Stimulated activated effector memory CD8-positive, alpha-beta T cell treated with anti-CD3 and anti-CD28 coated beads, Interleukin-12 subunit alpha, Interleukin-12 subunit beta, amount 100 ng/mL, for 72 hours (primary cell): ENCODE measurements around the gene MARCHF3.
"Not testable (repeated sequence)": the region's sequence is repeated elsewhere in the genome, so short reads cannot be mapped to it uniquely, and the experiment has no call there.

Experiments used
- ATAC-seq: fragments of 150-1000 bp; cut with Tn5 transposase; 2 replicates; pipeline ENCODE4 v1.10.0; 2021
- DNase-seq, 2 donors: peaks; one replicate each; pipeline ENCODE4 v3.0.0; 2021 to 2022; ENCODE audit warnings: low spot score in 2 of 2
- H3K27ac Mint-ChIP-seq: one replicate; pipeline ENCODE4 v1.8.0; 2022; ENCODE audit warnings: mild to moderate bottlenecking, mixed read lengths
- H3K36me3 Mint-ChIP-seq: one replicate; pipeline ENCODE4 v1.8.0; 2022; ENCODE audit warnings: mild to moderate bottlenecking, mixed read lengths
- H3K4me1 Mint-ChIP-seq: one replicate; pipeline ENCODE4 v1.8.0; 2022; ENCODE audit warnings: mixed read lengths
- H3K4me3 Mint-ChIP-seq: one replicate; pipeline ENCODE4 v1.8.0; 2022; ENCODE audit warnings: mild to moderate bottlenecking, mixed read lengths
- H3K9me3 Mint-ChIP-seq: one replicate; pipeline ENCODE4 v1.8.0; 2022; ENCODE audit warnings: mixed read lengths

Gene MARCHF3

DNA sequence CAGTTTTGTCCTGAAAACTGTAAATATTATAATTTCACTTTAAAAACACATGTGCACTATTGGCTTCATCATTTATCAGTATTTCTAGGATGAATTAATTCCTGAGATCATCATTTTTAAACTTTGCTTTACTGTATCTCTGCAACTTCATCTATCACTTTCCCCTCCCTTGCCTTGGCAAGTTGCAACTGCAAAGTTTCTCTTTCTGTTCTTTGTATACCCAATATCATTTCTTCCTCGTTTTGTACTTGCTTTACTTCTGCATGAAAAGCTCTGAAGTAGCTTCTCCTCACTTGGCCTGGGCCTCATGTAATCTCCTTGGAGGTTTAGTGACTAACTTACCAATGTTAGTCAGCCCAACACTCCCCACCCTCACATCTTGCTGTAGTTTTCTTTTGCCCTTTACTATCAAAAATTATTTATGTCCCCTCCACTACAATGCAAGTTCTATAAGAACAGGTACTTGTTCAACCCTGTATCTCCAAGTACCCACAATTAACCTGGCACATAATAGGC is 30.2 kb upstream of the MARCHF3 start:
- no peak for DNase-seq
- Mint-ChIP-seq H3K27ac (no peak overlapping the region), H3K36me3 (peaks cover 7% of the 10 kb centered on the region), H3K4me1 (peaks cover 6% of the 10 kb centered on the region), H3K4me3 (no peak overlapping the region), H3K9me3 (no peaks in the 10 kb centered on the region)
- ATAC-seq = no peak

DNA sequence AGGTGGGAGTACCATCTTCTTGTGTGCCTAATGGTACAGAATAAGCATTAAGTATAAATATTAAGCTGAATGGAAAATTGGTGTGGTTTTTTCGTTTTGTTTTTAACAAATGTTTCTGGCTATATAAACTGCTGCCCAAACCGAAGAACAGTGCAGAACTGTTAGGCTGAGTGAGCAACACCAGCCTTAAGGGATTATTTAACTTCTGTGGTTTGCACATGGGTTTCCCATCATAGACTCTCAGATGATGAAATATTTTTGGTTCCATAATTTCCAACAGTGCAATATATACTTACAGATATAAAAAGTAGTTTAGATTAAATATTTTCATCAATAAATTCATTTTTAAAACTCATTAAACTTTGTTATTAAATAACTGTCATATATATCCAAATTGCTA is 26.5 kb upstream of the MARCHF3 start:
- Mint-ChIP-seq H3K36me3 (peaks cover 7% of the 10 kb centered on the region), H3K9me3 (no peaks in the 10 kb centered on the region), H3K4me3 (no peak overlapping the region), H3K4me1 (peaks cover 6% of the 10 kb centered on the region), H3K27ac (no peak overlapping the region)
- DNase-seq (no peak), ATAC-seq (no peak)

DNA sequence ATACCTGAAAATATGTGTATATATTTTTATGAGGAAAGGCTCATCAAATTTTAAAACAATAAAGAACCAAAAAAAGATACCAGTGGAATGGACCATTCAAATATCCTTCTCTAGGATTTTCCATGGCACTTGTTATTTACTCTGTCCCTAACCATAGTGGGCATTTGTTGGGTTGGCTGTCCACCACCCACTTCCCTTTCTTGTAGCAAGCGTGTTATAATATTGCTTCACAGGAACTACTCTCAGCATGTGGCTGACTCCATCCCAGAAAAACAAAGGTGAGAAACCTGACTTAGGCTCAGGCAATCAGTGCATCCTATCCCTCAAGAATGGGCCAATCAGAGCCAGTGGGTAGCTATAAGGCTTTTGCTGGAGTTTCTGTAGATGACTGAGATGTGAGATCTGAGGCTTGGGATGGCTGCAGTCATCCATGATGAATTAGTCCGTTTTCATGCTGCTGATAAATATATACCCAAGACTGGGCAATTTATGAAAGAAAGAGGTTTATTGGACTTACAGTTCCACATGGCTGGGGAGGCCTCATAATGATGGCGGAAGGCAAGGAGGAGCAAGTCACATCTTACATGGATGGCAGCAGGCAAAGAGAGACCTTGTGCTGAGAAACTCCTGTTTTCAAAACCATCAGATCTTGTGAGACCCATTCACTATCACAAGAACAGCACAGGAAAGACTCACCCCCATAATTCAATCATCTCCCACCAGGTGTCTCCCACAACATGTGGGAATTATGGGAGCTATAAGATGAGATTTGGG is 25.7 kb upstream of the MARCHF3 start:
- peaks cover 7% of the 10 kb centered on the region for H3K36me3 Mint-ChIP-seq
- H3K4me1 Mint-ChIP-seq = peaks cover 6% of the 10 kb centered on the region
- no peak overlapping the region for H3K4me3 Mint-ChIP-seq
- H3K27ac Mint-ChIP-seq = no peak overlapping the region
- no peaks in the 10 kb centered on the region for H3K9me3 Mint-ChIP-seq
- ATAC-seq = no peak
- DNase-seq = no peak

DNA sequence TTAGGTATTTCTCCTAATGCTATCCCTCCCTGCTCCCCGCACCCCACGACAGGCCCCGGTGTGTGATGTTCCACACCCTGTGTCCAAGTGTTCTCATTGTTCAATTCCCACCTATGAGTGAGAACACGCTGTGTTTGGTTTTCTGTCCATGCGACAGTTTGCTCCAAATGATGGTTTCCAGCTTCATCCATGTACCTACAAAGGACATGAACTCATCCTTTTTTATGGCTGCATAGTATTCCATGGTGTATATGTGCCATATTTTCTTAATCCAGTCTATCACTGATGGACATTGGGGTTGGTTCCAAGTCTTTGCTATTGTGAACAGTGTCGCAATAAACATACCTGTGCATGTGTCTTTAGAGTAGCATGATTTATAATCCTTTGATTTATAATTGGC is 23.2 kb upstream of the MARCHF3 start:
- not testable (repeated sequence) for H3K4me1 Mint-ChIP-seq

DNA sequence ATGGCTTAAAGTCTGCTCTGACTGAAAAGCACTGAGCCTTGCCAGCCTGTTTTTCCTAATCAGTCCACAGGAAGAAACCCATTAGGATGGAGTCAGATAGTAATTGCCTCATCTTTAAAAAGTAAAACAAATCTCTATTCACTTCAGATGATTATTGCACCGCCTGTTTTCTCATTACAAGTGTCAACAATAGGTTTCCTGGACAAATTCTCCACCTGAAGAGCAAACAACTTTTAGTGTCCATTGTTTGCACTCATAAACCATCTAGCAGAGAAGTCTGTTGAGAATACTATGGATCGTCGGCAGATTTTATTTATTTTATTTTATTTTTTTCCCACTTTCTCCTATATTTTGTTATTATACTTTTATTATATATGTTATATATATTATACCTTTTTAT is 22.7 kb upstream of the MARCHF3 start:
- Mint-ChIP-seq H3K9me3 (no peaks in the 10 kb centered on the region), H3K4me3 (no peak overlapping the region), H3K4me1 (no peaks in the 10 kb centered on the region), H3K36me3 (peaks cover 7% of the 10 kb centered on the region), H3K27ac (no peak overlapping the region)
- no peak for DNase-seq
- ATAC-seq = no peak

More for the DNA sequence above, 23.2 kb upstream of the MARCHF3 start:
- not testable (repeated sequence) for H3K9me3 Mint-ChIP-seq, DNase-seq, H3K27ac Mint-ChIP-seq, H3K4me3 Mint-ChIP-seq, H3K36me3 Mint-ChIP-seq, ATAC-seq

DNA sequence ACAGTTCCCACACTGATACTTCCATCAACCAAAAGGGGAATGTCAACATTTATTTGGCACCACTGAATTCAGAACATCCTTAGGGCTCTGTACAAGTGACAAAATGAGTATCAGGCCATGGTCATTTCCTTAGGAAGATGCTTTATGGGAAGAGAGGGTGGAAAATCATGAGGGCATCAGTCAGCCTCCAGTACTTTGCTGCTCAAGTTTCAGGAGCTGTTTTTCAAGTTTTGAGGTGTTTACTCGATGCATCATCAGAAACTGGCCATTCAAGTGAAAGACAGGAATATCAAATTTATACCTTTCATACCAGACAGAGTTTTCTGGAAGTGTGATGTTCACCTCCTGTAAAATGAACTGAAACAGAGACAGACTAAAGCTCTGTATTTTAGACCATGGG is 21.2 kb upstream of the MARCHF3 start:
- H3K27ac Mint-ChIP-seq = no peak overlapping the region
- ATAC-seq = no peak
- H3K36me3 Mint-ChIP-seq = peaks cover 7% of the 10 kb centered on the region
- H3K4me3 Mint-ChIP-seq = no peak overlapping the region
- DNase-seq = no peak
- H3K9me3 Mint-ChIP-seq = no peaks in the 10 kb centered on the region
- H3K4me1 Mint-ChIP-seq = no peaks in the 10 kb centered on the region

DNA sequence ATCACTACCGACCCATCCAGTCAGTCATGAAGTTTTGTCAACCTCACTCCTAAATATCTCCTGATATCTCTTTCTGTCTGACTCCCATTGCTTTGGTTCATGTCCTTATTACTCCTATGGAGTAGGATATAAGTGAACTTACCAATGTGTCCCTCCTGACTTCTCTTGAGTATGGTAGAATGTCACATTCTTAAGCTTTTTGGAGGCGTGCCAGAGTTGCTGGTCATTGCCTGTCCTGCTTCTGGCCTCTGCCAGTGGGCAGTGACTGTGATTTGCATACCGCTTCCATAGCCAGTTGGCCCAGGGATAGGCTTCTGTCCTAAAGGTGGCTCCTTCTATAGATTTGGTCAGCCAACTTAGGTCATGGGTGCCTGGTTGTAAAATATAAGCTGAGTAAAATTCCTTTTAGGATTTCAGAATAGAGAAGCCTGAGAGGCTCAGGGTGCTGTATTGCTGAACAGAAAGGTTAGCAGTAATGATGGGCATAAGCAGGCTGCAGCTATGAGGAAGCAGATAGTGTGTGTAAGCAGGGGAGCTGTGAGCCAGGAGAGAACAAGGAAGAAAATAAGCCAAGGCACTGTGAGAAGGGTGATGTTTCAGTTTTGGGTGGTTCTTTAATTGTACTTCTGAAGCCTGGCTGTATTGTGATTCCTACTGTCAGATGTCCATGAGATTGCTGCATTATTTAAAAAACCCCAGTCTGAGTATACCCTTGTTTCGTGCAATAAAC is 16.1 kb upstream of the MARCHF3 start:
- ATAC-seq = no peak

DNA sequence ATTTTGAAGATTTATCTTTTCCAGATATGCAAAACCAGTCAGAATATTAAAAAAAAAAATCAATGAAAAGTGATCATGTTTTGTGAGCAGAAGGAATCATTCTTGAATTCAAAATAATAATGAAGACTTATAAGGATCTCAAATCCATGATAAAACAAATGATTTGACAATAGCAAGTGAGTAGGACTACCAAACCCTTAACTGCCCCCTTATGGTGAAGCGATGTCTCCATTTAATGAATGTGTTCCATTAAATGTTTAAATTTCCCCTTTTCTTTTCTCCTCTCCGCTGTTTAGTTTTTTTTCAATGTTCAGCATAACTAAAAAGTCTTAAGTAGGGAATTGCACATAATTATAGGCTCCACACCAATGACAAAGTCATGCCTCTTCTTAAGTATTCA is 12.2 kb upstream of the MARCHF3 start:
- H3K36me3 Mint-ChIP-seq = no peaks in the 10 kb centered on the region
- no peaks in the 10 kb centered on the region for H3K4me1 Mint-ChIP-seq
- no peak for DNase-seq
- H3K9me3 Mint-ChIP-seq = no peaks in the 10 kb centered on the region
- H3K4me3 Mint-ChIP-seq = no peak overlapping the region
- no peak overlapping the region for H3K27ac Mint-ChIP-seq
- no peak for ATAC-seq

More for the DNA sequence above, 16.1 kb upstream of the MARCHF3 start:
- no peak overlapping the region for H3K4me3 Mint-ChIP-seq
- no peaks in the 10 kb centered on the region for H3K4me1 Mint-ChIP-seq
- H3K9me3 Mint-ChIP-seq = no peaks in the 10 kb centered on the region
- no peaks in the 10 kb centered on the region for H3K36me3 Mint-ChIP-seq
- H3K27ac Mint-ChIP-seq = no peak overlapping the region
- DNase-seq = no peak

DNA sequence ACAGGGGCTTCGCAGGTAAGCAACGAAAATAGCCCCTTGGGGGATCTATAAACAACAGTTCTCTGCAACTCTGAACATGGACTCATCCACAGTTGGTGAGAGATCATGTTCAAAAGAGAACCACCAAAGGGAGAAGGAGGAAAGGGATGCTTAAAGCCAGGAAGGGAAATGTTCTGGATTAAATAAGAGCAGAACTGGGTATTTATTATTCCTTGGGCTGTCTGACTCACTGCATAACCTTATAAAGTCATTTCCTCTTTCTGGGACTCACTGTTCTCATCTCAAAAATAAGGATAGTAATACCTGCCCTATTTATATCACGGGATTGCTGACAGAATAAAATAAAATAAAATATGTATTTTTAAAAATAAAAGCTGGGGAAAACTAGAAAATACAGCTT is 11.2 kb upstream of the MARCHF3 start:
- ATAC-seq = no peak
- H3K4me1 Mint-ChIP-seq = no peaks in the 10 kb centered on the region
- DNase-seq = no peak
- H3K9me3 Mint-ChIP-seq = no peaks in the 10 kb centered on the region
- no peak overlapping the region for H3K4me3 Mint-ChIP-seq
- no peak overlapping the region for H3K27ac Mint-ChIP-seq
- no peaks in the 10 kb centered on the region for H3K36me3 Mint-ChIP-seq

DNA sequence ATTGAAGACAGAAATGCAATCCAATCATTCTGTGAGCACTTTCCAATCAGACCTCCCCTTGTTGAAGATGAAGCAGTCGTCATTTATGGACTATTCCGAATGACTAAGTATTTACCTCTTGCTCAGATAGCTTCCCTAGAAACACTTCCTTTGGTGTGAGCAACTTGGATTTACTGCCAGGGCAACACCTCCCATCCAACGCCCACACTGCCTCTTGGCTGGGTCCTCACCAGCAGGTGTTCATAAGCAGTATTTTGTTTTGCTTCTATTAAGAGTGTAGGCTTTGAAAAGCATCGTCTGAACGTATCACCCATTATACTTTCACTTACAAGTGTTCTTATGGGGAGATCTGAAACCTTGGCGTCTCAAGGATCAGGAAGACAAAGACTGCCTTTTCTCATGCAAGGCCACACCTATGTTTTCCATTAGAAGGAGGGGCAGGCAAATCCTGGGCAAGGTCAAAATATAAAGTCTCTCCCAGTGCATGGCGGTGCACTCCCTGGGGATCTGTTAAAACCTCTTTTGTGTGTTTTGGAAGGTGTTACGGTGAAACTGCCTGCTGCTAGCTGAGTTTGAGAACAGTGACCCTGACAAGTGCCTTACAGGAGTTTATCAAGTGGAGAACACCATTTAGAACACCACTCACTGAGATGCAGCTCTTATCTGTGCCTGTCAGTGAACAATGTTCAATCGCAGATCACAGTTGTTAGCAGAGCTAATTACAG is 10.6 kb upstream of the MARCHF3 start:
- DNase-seq = no peak
- Mint-ChIP-seq H3K27ac (no peak overlapping the region), H3K4me3 (no peak overlapping the region), H3K4me1 (no peaks in the 10 kb centered on the region), H3K36me3 (no peaks in the 10 kb centered on the region), H3K9me3 (no peaks in the 10 kb centered on the region)
- ATAC-seq = no peak

DNA sequence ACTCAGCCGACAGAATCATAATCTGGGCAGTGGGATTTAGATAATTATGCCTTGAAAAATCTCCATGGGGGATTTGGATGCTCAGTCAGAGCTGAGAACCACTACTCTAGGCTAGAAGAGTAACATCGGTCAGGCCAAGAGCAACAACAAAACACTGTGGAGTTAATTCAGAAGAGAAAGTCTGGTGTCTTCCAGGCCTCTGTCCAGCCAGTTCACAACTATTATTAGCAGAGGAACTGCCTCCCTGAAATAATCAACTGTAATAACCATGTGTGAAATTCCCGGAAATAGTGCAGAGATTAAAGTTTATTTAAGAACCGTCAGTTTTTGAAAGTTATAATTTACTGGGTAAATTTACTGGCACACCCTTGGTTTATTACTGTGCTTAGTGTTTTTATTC is 8.2 kb upstream of the MARCHF3 start:
- Mint-ChIP-seq H3K27ac (no peak overlapping the region), H3K36me3 (no peaks in the 10 kb centered on the region), H3K9me3 (no peaks in the 10 kb centered on the region), H3K4me3 (no peak overlapping the region), H3K4me1 (no peaks in the 10 kb centered on the region)
- no peak for DNase-seq
- no peak for ATAC-seq

DNA sequence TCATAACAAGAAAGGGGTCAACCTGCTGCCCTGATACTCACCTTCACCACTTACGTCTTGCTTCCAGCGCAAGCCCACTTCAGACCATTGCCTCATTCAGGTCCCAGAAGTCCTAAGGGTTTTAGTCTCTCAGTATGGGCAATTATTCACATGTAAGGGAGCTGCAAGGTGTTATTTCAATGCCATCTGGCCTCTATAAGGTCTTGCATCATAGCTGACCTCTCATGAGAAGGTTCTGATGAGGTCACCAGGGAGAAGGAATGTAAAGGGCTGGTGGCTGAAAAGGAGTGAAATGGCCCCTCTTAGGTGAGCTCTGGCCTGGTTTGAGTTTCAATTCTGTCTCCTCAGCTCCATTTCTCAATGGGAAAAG is 1.5 kb upstream of the MARCHF3 start:
- peaks cover 14% of the 10 kb centered on the region for H3K4me1 Mint-ChIP-seq
- no peak for DNase-seq
- H3K27ac Mint-ChIP-seq = no peak overlapping the region
- H3K9me3 Mint-ChIP-seq = no peaks in the 10 kb centered on the region
- no peaks in the 10 kb centered on the region for H3K36me3 Mint-ChIP-seq
- ATAC-seq = no peak
- peak overlapping the region; percentile 73 for H3K4me3 Mint-ChIP-seq

DNA sequence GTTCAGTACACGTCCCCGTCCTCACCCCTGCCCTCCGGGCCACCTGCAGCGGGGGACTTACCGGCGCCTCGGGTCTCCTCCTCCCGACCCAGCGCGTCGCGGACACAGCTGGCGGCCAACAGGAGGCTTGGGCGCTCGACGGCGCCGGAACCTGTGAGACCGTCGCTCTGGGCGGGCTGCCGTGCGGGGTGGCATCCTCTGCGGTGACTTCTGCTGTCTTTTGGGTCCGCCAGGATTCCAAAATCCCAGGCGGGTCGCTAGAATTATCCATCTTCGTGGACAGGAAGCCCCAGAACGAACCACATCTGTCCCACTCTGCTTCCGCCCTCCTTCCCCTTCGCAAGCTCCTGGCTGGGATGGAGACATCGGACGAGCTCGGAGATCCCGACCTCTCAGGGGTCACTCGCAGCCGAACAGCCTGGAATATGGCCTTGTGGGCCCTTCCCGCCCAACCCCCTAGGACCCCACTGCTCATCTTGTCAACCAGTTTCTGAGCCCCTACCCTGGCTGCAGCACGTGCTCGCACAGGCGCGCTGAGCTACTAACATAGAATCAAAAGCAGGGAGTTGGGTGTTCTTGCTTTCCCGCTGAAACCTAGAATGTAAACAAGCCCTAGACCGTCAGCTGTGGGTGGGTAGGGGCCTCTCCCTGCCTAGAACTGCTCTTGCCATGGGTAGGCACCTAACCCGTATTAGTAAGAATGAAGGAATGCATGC is 947 bp upstream of the MARCHF3 start:
- H3K36me3 Mint-ChIP-seq = no peaks in the 10 kb centered on the region

DNA sequence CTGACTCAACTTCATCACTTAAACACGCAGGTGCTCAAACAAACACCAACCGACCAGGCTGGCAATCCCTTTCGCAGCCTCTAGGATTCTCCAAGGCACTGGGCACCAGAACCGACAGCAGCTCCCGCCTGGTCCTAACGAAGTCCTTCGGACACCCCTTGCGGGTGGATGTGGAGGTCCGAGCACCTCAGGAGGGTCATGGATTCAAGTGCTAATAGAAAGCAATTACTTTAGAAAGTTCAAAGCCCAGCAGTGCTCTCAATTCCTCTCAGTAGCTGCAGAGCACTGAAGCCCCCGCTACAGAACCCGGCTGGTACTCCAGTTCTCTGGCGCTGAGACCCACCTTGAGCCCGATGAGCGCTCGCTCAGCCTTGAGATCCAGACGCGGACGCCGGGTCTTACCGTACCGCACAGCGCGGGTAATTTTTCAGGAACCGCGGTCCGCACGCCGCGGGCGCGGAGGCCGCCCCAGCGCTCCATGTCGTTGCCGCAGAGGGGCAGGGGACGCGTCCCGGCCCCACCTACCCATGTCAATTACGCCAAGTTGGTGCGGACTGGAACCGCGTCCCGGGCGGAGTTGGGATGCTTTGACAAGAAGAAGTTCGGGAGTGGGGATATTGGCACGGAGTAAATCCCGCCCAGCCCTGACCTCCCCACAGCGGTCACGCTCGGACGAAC is 638 bp downstream of the MARCHF3 start:
- Mint-ChIP-seq H3K4me3 (peak overlapping the region; percentile 73), H3K27ac (no peak overlapping the region), H3K9me3 (no peaks in the 10 kb centered on the region), H3K36me3 (no peaks in the 10 kb centered on the region), H3K4me1 (peaks cover 14% of the 10 kb centered on the region)
- DNase-seq (peak; percentile 18 to 72), ATAC-seq (peak; percentile 12)

More for the DNA sequence above, 947 bp upstream of the MARCHF3 start:
- ATAC-seq (peak; percentile 14), DNase-seq (peak in 1 of 2 donors; percentile 53)
- Mint-ChIP-seq H3K27ac (no peak overlapping the region), H3K4me1 (peaks cover 14% of the 10 kb centered on the region), H3K4me3 (peak overlapping the region; percentile 73), H3K9me3 (no peaks in the 10 kb centered on the region)
